HUES6 (cell line): ENCODE results near the gene SMARCA4.
A peak's percentile ranks its signal among the peaks of the same experiment; 100 is the strongest.
"Not testable (repeated sequence)": the region's sequence is repeated elsewhere in the genome, so short reads cannot be mapped to it uniquely, and the experiment has no call there.

ENCODE experiments used
- H3K27ac ChIP-seq: 2 replicates; pipeline ENCODE4 v1.7.0; 2013; ENCODE audit warnings: low read depth, mild to moderate bottlenecking, low read length, inconsistent platforms
- H3K27me3 ChIP-seq: 2 replicates; pipeline ENCODE4 v1.6.1; 2013; ENCODE audit warnings: low read length; ENCODE audit not compliant: control insufficient read depth, insufficient read depth
- H3K36me3 ChIP-seq: 2 replicates; pipeline ENCODE4 v1.6.1; 2013; ENCODE audit warnings: low read length; ENCODE audit not compliant: control insufficient read depth, insufficient read depth
- H3K4me1 ChIP-seq: 2 replicates; pipeline ENCODE4 v1.6.1; 2013; ENCODE audit warnings: low read length; ENCODE audit not compliant: control insufficient read depth, insufficient read depth
- H3K4me3 ChIP-seq: 2 replicates; pipeline ENCODE4 v1.5.1; 2013; ENCODE audit warnings: low read depth, low read length
- H3K9ac ChIP-seq: one replicate; pipeline ENCODE4 v1.6.1; 2013; ENCODE audit warnings: mild to moderate bottlenecking, low read length
- H3K9me3 ChIP-seq: 2 replicates; pipeline ENCODE4 v1.6.1; 2013; ENCODE audit warnings: low read depth, low read length; ENCODE audit not compliant: control insufficient read depth, insufficient read depth

Gene SMARCA4

DNA sequence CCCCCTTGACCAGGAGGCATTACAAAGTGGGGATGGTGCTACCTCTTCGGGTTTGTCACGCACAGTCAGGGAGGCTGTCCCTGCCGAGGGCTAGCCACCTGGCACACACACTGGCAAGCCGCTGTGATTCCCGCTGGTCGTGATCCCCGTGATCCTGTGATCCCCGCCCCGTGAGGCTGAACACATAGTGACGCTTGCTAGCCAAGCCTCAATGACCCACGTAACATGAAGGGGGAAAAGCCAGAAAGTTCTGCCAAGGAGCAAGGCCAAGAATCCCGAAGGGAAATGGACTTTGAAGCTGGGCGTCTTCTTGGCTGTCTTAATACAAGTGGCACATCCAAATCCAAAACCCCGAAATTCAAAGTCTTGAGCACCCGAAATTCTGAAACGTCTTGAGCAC is 142.1 kb downstream of the SMARCA4 start:
- H3K27ac ChIP-seq = no peak overlapping the region
- H3K27me3 ChIP-seq = no peaks in the 10 kb centered on the region
- H3K9ac ChIP-seq = no peak overlapping the region
- no peaks in the 10 kb centered on the region for H3K9me3 ChIP-seq
- peaks cover 91% of the 10 kb centered on the region for H3K36me3 ChIP-seq
- H3K4me3 ChIP-seq = no peak overlapping the region
- no peaks in the 10 kb centered on the region for H3K4me1 ChIP-seq

DNA sequence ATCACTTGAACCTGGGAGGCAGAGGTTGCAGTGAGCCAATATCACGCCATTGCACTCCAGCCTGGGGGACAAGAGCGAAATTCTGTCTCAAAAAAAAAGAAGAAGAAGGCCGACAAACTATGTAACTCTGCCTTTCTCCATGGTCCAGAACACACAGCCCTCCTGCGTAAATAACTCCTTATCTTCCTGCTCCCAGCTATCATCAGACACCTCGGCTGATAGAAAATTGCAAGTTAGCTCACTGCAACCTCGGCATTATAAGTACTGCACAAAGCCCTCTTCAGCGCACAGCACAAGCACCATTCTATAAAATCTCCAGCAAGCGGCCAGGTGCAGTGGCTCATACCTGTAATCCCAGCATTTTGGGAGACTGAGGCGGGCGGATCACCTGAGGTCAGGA is 142.8 kb downstream of the SMARCA4 start:
- H3K4me1 ChIP-seq, H3K27ac ChIP-seq, H3K27me3 ChIP-seq, H3K4me3 ChIP-seq, H3K9ac ChIP-seq, H3K9me3 ChIP-seq: not testable (repeated sequence)
- H3K36me3 ChIP-seq = peaks cover 91% of the 10 kb centered on the region

DNA sequence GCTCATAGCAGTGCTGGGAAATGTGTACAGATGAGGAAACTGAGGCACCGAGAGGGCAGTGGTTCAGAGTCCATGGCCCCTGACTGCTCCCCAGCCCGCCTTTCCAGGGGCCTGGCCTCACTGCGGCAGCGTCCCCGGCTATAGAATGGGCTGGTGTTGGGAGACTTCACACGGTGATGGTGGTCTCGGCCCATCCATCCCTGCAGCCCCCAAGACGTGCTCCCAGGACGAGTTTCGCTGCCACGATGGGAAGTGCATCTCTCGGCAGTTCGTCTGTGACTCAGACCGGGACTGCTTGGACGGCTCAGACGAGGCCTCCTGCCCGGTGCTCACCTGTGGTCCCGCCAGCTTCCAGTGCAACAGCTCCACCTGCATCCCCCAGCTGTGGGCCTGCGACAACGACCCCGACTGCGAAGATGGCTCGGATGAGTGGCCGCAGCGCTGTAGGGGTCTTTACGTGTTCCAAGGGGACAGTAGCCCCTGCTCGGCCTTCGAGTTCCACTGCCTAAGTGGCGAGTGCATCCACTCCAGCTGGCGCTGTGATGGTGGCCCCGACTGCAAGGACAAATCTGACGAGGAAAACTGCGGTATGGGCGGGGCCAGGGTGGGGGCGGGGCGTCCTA is 144.3 kb downstream of the SMARCA4 start:
- Histone ChIP-seq H3K4me1 (no peaks in the 10 kb centered on the region), H3K9ac (no peak overlapping the region), H3K9me3 (no peaks in the 10 kb centered on the region), H3K36me3 (peaks cover 91% of the 10 kb centered on the region), H3K4me3 (no peak overlapping the region), H3K27me3 (no peaks in the 10 kb centered on the region), H3K27ac (no peak overlapping the region)

DNA sequence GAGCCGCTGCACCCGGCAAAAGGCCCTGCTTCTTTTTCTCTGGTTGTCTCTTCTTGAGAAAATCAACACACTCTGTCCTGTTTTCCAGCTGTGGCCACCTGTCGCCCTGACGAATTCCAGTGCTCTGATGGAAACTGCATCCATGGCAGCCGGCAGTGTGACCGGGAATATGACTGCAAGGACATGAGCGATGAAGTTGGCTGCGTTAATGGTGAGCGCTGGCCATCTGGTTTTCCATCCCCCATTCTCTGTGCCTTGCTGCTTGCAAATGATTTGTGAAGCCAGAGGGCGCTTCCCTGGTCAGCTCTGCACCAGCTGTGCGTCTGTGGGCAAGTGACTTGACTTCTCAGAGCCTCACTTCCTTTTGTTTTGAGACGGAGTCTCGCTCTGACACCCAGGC is 145.6 kb downstream of the SMARCA4 start:
- no peak overlapping the region for H3K4me3 ChIP-seq
- no peaks in the 10 kb centered on the region for H3K9me3 ChIP-seq
- peaks cover 92% of the 10 kb centered on the region for H3K36me3 ChIP-seq
- H3K9ac ChIP-seq = no peak overlapping the region
- no peaks in the 10 kb centered on the region for H3K4me1 ChIP-seq
- H3K27me3 ChIP-seq = no peaks in the 10 kb centered on the region
- 0 out of 2 replicates have a peak overlapping the region, but pooled peaks have one; percentile 4 for H3K27ac ChIP-seq

DNA sequence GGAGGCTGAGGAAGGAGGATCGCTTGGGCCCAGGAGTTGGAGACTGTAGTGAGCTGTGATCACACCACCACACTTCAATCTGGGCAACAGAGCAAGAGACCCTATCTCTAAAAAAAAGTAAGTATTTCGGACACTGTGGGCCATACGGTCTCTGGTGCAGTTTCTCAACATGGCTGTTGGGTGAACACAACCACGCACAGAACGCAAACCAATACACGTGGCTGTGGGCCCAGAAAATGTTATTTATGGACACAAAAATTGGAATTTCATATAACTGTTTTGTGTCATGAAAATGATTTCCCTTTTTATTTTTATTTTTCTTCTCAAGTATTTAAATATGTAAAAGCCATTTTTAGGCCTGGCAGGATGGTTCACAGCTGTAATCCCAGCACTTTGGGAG is 147.9 kb downstream of the SMARCA4 start:
- H3K36me3 ChIP-seq = peaks cover 93% of the 10 kb centered on the region
- no peak overlapping the region for H3K4me3 ChIP-seq
- H3K9me3 ChIP-seq = no peaks in the 10 kb centered on the region
- no peak overlapping the region for H3K9ac ChIP-seq
- no peaks in the 10 kb centered on the region for H3K4me1 ChIP-seq
- no peak overlapping the region for H3K27ac ChIP-seq
- no peaks in the 10 kb centered on the region for H3K27me3 ChIP-seq

DNA sequence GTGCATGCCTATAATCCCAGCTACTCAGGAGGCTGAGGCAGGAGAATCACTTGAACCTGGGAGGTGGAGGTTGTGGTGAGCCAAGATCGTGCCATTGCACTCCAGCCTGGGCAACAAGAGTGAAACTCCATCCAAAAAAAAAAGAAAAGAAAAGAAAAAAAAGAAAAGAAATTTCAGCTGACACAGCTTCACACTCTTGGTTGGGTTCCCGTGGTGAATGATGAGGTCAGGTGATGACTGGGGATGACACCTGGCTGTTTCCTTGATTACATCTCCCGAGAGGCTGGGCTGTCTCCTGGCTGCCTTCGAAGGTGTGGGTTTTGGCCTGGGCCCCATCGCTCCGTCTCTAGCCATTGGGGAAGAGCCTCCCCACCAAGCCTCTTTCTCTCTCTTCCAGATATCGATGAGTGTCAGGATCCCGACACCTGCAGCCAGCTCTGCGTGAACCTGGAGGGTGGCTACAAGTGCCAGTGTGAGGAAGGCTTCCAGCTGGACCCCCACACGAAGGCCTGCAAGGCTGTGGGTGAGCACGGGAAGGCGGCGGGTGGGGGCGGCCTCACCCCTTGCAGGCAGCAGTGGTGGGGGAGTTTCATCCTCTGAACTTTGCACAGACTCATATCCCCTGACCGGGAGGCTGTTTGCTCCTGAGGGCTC is 150.4 kb downstream of the SMARCA4 start:
- Histone ChIP-seq H3K36me3 (peaks cover 94% of the 10 kb centered on the region), H3K27me3 (no peaks in the 10 kb centered on the region), H3K4me1 (no peaks in the 10 kb centered on the region), H3K27ac (no peak overlapping the region), H3K4me3 (no peak overlapping the region), H3K9ac (no peak overlapping the region), H3K9me3 (no peaks in the 10 kb centered on the region)

DNA sequence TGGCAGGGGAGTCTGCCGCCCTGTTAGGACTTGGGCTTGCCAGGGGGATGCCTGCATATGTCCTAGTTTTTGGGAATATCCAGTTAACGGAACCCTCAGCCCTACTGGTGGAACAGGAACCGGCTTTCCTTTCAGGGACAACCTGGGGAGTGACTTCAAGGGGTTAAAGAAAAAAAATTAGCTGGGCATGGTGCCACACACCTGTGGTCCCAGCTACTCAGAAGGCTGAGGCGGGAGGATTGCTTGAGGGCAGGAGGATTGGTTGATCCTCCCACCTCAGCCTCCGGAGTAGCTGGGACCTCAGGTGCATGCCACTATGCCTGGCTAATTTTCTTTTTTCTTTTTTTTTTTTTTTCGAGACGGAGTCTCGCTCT is 150.9 kb downstream of the SMARCA4 start:
- no peak overlapping the region for H3K9ac ChIP-seq
- no peaks in the 10 kb centered on the region for H3K27me3 ChIP-seq
- H3K36me3 ChIP-seq = peaks cover 94% of the 10 kb centered on the region
- no peak overlapping the region for H3K4me3 ChIP-seq
- no peak overlapping the region for H3K27ac ChIP-seq
- no peaks in the 10 kb centered on the region for H3K4me1 ChIP-seq
- no peaks in the 10 kb centered on the region for H3K9me3 ChIP-seq
